GM18858 (cell line): ENCODE measurements around the gene ZSCAN5B.
"Not testable (repeated sequence)": the region's sequence is repeated elsewhere in the genome, so short reads cannot be mapped to it uniquely, and the experiment has no call there.

Experiments used
- ATAC-seq: cut with Tn5 transposase; IDR thresholded peaks from one replicate; pipeline ENCODE4 v1.9.1; 2021; ENCODE audit not compliant: unreplicated experiment

ZSCAN5B gene

GRCh38 chr19:56176310-56176709 lies 21.3 kb downstream of the ZSCAN5B start:
- not testable (repeated sequence) for ATAC-seq

- not testable (repeated sequence) for ATAC-seq
Observed at GRCh38 chr19:56175861-56176307, 21.7 kb downstream of the ZSCAN5B start, which contains the start of gene GALP. GALP (plus strand) TSS chr19:56176008; CDS start chr19:56177109, 1,101 bp downstream.

GRCh38 chr19:56174550-56174949 lies 23.0 kb downstream of the ZSCAN5B start:
- ATAC-seq: no peak

- no peak for ATAC-seq
Observed at GRCh38 chr19:56174086-56174485, 23.5 kb downstream of the ZSCAN5B start.

GRCh38 chr19:56170261-56170660 lies 27.3 kb downstream of the ZSCAN5B start:
- no peak for ATAC-seq

GRCh38 chr19:56167064-56167578 lies 30.5 kb downstream of the ZSCAN5B start:
- no peak for ATAC-seq

GRCh38 chr19:56163097-56163496 lies 34.5 kb downstream of the ZSCAN5B start:
- no peak for ATAC-seq

GRCh38 chr19:56162258-56162657 lies 35.3 kb downstream of the ZSCAN5B start:
- no peak for ATAC-seq

GRCh38 chr19:56161534-56161933 lies 36.0 kb downstream of the ZSCAN5B start:
- ATAC-seq: no peak

GRCh38 chr19:56159622-56160271 lies 37.8 kb downstream of the ZSCAN5B start:
- no peak for ATAC-seq

GRCh38 chr19:56159009-56159559 lies 38.5 kb downstream of the ZSCAN5B start:
- no peak for ATAC-seq

- no peak for ATAC-seq
Observed at GRCh38 chr19:56158170-56158757, 39.3 kb downstream of the ZSCAN5B start.

- no peak for ATAC-seq
Observed at GRCh38 chr19:56156768-56157167, 40.8 kb downstream of the ZSCAN5B start.

GRCh38 chr19:56155124-56155687 lies 42.4 kb downstream of the ZSCAN5B start:
- ATAC-seq: no peak

- no peak for ATAC-seq
Observed at GRCh38 chr19:56153507-56153906, 44.1 kb downstream of the ZSCAN5B start.

- ATAC-seq: no peak
Observed at GRCh38 chr19:56152644-56153043, 44.9 kb downstream of the ZSCAN5B start.

- no peak for ATAC-seq
Observed at GRCh38 chr19:56150358-56150757, 47.2 kb downstream of the ZSCAN5B start.

GRCh38 chr19:56149656-56150038 lies 47.9 kb downstream of the ZSCAN5B start:
- ATAC-seq: no peak

- ATAC-seq: not testable (repeated sequence)
Observed at GRCh38 chr19:56148955-56149655, 48.5 kb downstream of the ZSCAN5B start.

GRCh38 chr19:56148096-56148495 lies 49.5 kb downstream of the ZSCAN5B start:
- ATAC-seq: no peak

GRCh38 chr19:56147307-56147706 lies 50.3 kb downstream of the ZSCAN5B start:
- ATAC-seq: no peak
